Measurements from ENCODE around the gene AQP2.

The AQP2 gene

DNA sequence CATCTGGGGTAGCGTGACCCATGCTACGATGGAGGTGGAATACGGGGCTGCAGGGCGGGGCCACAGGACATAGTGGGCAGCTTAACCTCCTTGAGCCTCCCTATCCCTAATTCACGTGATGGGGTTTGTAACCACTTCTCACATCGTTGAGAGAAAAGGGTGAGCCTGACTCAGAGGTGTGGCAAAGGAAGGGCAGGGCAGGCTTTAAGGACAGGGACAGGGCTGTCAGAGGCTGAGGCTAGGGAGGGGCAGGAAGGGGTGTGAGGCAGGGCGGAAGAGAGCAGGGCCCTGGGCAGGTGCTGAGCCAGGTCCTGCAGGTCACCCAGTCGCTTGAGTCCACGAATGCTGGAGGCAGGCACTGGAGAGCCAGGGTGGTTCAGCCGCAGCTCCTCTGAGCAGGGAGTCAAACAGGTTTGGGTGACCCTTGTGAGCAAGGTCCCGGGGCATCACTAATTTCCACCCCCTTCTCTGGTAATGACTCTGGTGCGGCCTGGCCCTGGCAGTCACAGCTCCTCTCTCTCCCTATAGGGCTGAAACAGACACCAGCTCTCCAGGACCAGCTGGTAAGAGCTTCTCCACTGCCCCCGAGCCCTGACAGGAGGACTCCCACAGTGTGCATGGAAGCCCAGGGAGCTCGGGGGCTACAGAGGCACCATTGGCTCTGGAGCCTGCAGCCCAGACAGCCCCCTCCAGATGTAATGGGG, 7.5 kb upstream of the AQP2 start:
- FAIRE-seq = no peak

DNA sequence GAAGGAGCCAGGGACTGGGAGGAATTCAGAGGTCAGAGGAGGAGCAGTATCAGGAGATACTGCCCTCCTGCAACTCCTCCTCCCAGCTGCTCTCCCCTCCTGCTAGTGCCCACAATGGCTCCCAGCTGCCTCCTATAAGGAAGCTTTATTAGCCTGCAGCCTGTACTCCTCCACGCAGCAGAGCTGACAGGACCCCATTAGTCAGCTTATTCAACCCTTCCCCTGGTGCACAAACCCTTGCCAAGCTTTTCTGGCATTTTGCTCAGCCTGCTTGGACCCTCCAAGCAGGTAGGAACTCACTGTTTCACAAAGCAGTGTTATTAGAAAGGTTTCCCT, 6.9 kb upstream of the AQP2 start:
- no peak for FAIRE-seq

DNA sequence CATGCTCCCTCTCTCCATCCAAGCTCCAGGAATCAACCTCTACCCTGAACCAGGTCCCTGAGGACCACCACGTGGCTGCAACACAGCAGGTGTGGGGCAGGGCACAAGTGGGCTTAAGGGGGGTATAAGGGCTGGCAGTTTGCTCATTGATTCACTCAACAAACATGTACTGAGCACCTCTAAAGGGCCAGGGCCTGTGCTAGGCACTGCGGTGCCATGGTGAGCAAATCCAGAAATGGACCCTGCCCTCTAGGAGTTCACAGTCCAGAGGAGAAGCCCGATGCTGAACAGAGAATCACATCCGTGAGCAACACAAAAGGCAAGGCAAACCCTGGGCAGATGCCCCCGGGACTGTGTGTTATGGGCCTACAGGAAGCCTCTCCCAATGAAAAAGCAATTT, 6.5 kb upstream of the AQP2 start:
- FAIRE-seq = no peak

DNA sequence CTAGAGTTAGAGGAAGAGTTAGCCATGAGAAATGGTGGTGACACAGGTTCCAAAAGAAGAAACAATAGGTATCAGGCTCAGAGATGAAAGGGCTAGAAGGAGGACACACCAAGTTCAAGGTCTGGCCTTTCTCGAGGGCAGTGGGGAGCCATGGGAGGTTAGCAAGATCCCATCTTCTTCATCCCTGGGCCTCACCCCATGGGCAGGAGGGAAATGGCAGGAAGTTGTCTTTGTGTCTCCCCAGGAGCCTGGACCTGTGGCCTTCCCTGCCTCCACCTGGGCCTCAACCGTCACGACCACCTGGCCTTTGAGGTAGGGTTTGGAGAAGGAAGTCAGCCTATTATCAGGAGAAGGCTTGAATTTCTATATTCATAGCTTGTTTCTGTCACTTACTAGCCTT, 5.8 kb upstream of the AQP2 start:
- no peak for FAIRE-seq

DNA sequence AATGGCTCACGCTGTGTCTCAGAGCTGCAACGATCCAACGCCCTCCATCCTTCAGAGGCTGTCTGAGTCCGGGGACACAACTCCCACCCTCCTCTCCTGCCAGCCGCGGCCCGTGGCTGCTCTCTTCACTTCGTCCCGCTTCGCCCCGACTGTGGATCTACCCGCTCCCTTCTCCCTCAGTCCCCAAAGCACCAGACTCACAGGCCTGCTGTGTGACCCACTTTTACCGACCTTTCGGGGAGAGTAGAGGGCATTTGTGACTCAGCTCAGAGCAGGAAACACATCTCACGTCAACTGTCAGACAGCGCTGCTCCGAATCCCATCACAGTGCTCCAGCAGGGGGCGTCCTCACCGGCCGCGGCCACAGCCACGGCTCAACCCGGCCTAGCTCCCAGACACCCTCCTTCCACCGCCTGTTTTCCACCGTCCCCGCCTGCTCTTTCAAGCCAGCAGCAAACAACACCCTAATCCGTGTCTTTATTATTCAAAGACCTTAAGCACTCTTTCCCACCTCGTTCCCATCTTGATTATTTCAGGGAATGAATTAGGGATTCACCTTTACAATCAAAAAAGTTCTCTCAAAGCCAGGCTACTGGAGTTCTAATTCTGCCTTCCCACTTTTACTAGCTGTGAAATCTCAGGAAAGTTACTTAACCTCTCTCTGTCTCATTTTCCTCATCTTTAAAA, 5.0 kb upstream of the AQP2 start:
- FAIRE-seq = no peak

DNA sequence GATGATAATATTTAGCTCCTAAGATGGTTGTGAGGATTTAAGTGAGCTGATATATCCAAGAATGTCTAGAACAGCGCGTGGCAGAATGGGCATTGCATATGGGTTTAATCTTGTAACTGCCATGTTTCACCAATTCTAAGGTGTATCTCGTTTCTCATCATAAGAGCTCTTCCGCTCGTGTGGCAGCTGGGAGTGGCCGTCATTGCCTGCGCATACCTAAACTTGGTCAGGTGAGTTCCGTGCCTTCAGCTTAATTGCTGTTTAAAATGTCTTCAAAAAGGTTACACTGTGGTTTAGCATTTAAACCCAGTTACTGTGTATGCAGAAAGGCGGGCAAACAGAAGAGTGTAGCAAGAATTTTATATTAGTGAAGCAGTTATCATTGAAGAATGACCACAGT, 4.5 kb upstream of the AQP2 start:
- FAIRE-seq = no peak

DNA sequence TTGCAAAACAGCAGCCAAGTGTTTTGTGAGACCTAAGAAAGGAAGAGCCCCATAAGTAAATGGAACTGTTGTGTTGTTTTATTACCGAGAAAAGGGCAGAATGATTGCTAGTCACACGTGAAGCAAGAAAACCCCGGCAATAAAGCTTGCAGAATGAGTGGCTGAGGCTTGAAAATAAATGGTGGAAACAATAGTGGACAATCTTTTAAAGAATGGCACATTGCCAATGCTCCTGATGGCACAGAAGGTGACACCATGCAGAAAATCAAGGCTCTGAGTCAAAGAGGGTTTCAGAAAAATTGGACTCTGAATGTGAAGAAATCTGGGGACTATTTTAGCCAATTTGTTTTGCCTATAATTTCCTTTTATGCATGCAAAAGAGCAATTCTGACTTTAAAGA, 4.0 kb upstream of the AQP2 start:
- FAIRE-seq = no peak

DNA sequence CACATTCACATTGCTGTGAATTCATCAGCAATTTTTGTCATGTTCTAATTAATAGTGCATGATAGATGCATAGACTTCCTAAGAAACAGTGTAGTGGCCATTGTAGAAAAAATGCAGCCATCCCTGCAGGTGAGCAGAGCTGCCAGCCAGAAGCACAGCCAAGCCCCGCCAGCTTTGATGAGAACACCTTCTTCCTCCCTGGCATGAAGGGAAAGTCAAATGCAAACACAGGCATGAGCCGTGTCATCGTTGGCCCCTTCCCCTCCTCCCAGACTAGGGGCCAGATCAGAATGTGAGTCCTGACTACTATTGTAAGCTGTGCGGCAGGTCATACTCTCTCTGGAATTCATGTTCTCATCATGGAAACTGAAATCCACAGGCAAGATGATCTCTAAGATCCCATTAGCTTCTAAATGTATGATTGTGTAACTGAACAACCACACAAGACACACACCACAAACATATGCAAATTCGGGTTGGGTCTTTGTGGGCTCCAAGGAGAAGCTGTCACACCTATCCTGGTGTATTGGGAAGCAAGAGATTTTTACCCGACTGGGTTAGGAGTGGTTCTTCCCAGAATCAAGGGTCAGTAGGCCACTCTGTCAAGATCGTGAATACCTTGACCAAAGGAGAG, 2.8 kb upstream of the AQP2 start:
- no peak for FAIRE-seq

DNA sequence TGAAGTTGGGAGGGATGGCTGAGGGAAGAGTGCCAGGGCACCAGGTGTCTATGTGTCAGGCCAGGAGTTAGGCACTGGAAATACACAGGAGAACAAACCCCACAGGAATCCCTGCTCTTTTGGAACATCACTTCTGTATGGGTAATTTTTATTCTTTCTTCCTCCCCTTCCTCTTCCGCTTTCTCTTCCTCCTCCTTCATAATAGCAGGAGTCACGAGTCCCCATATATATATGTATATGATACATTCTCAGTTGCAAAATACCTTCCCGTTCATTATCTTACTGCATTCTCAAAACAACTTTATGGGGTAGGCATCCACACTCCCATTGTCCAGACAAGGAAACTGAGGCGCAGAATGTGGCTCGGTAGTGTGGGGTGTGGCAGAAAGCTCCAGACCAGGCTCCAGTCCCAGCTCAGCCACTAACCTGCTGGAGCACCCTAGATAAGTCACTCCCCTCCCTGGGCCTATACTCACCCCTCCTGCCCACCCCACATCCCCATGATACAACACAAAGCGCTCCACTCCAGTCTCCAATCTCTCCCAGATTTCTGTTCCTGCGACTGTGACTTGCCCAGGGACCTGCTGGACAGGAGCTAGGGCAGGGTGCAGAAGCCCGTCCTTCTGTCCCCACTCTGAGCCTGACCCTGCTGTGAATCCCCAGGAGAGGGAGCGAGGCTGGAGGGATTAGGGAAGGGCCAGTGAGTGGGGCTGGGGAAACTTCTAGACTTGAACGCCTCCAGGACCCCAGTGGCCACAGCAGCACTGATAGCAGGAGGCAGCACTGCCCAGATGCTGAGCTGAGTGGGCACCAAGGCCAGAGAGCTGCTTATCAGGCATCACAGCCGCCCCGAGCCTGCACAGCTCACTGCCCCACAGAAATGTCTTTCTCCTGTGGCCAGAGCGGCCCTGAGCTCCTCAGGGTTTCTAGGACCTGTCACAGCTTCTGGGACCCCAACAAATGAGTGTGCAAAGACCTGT, 1.4 kb upstream of the AQP2 start:
- FAIRE-seq = no peak

DNA sequence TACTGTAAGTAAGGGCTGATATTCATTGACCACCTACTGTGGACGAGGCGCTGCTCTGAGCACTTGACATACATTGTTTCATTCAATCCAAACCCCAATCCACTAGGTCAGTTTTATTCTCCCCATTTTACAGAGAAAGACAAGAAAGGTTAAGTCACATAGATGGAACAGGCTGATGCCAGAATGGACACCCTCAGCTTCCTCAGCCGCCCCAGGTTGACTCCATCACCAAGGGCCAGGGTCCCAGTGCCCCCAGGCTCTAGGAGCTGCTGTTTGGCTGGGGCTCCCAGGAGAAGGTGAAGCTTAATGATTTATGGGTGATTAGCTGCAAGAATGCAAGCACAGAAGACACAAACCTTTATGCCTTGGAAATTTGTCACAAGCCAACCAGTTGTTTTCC, 671 bp upstream of the AQP2 start:
- FAIRE-seq = no peak

DNA sequence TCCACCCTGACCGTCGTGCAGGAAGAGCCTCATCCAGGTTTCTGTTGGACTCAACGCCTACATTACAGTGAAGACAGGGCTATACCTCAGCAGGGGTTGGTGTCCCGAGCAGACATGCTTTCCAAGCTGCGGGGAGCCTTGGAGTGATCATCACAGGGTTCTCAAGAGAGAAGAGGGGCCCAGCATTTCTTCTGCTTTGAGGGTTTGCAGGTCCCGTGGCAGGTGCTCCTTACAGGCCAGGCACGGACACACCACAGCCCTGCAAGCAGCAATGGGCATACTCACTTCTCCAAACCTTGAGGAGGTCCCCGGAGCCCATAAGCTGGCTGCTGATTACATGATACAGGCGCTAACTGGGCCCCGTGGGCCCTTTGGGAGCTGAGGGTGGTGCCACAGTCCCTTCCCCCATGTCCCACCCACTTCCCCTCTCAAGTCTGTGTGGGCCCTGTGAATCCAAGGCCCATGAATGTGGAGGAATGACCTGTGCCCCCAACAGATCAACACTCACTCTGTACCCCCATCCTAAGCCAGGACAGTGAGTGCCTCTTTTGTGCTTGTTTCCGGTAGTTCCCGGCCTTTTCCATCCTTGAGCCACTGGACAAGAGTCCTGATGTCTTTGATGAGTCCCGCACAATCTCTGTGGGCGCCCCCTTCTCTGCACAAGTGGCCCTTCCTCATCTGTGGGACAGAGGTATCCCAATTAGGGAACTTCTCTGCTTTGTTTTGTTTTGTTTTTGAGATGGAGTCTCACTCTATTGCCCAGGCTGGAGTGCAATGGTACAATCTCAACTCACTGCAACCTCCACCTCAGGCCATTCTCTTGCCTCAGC, 1.1 kb downstream of the AQP2 start:
- no peak for FAIRE-seq

DNA sequence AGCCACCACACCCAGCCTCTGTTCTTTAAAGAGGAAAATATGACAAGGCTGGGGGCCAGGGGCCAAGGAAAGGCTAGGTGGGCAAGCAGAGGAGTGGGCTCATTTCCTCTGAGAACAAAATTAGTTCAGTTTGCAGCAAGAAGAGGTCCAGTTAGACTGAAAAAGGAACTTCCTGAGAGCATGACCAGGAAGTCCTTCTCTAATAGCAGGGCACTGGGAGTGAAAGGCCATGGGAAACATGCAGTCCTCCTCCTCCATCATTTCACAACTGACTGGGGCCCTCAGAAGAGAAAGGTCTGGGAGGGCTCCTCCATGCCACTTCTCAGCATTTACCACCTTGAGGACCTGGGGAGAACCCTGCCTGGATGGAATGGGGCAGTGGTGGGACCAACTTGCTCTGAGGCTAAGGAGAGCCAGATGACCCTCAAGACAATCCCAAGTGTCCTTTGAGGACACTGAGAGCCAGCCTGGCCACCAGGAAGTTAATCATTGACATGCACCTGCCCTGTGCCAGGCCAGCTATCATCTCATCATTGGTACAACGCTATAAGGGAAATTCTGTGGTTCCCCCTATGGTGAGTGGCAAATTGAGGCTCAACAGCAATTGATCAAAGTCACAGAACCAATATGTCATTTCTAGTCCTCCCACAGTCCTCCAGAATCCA, 2.0 kb downstream of the AQP2 start:
- no peak for FAIRE-seq

DNA sequence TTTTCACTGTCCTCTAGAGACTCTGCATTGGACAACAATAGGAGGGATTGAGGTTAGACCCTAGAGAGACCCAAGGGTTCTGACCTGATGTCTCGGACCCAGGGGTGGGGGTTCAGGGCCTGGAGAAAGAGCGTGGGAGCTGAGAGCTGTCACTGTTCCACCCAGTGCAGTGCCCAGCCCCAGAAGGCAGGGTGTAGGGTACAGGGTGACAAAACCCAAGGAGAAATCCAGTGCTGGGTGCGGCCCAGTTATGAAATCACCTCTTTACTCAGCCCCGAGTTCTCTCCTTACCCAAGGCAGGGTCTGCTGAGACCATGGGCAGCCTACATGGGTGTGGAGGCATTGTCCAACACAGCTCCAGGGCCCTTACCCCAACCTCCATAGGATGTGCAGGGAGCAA, 2.6 kb downstream of the AQP2 start:
- FAIRE-seq = no peak

DNA sequence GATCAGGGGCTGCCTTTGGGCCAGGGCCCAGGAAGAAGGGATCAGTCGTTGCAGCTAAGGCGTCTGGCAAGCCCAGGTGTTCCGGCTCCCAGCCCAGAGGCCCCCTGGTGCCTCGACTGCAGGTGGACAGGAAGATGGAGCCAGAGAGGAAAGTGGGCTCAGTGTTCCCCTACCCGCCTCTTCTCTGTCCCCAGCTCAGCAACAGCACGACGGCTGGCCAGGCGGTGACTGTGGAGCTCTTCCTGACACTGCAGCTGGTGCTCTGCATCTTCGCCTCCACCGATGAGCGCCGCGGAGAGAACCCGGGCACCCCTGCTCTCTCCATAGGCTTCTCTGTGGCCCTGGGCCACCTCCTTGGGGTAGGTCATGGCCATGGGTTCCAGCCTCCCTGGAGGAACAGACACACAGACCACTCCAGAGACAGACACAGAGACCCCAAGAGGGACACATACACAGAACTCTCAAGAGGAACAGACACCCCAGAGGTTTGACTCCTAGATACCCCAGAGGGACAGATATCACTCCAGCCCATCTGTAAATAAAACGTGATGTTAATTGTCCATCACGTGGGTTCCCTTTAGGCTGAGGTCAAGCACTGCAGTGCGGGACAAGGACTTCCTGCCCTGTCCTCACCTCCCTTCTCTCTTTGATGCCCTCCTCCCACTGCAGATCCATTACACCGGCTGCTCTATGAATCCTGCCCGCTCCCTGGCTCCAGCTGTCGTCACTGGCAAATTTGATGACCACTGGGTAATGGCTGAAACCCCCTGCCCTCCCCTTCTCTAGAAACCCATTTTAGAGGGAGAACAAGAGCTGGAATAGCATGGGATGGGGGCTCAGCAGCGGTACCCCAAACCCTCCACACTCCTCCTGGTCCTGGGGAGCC, 3.7 kb downstream of the AQP2 start:
- FAIRE-seq = no peak

DNA sequence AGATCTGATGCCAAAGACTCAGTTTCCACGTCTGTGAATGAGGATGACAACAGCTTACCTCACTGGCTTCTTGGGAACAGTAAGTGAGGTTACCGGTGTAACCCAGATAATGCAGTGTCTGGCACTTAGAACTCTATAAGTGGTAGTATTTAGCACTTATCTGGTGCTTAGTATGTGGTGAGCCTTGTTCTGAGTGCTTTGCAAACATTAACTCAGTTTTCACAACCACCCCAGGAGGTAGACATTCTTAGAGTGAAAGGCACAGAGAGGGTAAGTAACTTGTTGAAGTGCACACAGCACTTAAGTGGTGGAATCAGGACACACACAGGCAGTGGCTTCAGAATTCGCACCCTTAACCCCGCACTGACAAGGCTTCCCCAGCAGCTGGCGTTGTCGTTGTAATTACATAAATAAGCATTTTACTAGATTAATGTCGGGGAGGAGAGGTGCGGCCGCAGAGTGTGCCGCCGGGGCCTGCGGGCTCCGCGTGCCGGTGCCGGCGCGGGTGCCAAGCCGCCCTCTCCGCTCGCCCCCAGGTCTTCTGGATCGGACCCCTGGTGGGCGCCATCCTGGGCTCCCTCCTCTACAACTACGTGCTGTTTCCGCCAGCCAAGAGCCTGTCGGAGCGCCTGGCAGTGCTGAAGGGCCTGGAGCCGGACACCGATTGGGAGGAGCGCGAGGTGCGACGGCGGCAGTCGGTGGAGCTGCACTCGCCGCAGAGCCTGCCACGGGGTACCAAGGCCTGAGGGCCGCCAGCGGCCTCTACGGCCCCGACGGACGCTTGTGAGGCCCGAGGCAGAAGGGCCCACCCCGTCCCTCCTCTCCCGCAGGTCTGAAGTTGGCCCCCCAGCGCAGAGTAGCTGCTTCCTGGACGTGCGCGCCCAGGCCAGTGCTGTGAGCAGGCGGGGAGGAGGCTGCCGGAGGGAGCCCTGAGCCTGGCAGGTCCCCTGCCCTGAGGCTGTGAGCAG, 4.6 kb downstream of the AQP2 start:
- FAIRE-seq = no peak

DNA sequence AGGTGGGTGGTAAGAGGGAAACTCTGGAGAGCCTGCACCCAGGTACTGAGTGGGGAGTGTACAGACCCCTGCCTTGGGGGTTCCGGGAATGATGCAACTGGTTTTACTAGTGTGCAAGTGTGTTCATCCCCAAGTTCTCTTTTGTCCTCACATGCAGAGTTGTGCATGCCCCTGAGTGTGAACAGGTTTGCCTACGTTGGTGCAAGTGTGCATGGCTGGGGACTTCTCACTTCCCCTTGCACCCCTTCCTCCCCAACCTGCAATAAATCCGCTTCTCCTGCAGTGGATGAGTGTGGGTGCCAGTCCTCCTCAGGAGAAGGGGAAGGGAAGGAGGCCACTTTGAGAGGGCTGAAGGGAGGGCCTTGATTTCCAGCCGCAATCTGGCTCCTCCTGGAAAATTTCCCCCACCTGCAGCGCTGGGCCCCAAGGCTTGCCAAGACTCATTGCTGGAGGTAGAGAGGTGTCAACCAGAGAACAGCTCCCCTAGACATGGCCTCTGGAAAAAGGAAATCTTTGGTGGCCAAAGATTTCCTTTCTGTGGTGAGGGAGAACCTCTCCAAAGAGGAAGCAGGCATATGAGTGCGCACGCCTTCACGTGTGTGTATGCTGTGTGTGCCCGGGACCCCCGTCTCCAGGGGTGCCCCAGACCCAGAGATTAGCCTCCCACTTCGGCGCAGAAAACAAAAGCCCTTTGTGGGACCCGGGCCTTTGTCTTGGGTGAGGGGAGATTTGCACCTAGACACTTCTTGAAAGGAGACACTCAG, 5.5 kb downstream of the AQP2 start:
- FAIRE-seq = no peak

DNA sequence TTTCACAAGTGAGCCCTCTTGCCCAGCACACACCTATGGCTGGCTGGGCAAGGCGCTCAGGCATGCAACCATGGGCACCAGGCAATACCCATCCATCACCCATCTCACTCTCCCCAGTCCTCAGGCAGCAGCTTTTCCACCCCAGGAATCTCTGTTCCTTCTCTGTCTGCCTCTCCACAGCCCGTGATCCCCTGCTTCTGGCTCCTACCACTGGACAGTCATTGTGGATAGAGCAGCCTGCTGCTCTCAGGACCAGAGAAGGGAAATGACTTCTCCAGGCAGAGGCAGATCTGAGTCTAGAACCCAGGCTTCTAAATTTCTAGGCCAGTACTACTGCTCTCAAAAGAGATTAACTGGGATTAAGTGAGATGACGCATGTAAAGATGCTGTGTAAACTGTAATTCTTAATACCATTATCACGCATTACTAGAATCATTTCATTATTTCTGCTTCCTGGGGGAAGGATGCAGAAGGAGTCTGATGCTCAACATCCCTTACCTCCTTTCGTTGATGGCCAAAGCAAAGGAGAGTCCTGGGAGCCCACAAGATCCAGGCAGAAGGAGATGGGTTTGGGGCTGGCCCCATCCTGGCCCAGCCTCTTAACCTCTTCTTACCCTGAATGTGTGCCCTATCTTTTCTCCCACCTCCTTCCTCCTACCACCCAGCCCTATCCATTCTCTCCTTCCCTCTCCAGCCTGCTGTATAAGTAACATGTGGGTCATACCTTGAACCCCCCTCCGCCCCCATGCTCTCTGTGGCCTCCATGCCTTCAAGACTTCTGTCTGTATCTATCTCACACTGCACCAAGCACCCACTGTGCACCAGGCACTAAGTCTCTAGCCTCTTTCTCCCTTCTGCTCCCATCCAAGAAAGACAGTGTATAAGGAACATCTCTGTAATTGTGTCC, 6.4 kb downstream of the AQP2 start:
- no peak for FAIRE-seq

DNA sequence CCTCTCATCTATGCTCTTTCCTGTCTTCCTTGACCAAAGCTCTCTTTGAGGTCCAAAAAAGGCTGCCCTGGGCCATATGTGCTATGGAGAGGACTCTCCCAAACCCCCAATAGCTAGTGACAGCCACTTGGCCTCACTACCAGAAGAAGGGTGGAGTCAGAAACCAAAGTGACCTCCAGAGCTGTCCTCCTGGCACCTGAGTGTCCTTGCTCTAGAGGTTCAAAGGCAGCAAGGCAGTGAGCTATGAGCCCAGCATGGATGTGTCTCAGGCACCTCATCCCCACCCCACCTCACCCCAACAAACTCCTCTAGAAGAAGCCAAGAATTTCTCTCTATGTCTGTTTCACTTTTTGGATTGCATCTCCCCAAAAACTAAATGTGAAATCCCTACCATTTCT, 7.0 kb downstream of the AQP2 start:
- FAIRE-seq = no peak
